Measurements from ENCODE around the gene GOSR2.

The GOSR2 gene

DNA sequence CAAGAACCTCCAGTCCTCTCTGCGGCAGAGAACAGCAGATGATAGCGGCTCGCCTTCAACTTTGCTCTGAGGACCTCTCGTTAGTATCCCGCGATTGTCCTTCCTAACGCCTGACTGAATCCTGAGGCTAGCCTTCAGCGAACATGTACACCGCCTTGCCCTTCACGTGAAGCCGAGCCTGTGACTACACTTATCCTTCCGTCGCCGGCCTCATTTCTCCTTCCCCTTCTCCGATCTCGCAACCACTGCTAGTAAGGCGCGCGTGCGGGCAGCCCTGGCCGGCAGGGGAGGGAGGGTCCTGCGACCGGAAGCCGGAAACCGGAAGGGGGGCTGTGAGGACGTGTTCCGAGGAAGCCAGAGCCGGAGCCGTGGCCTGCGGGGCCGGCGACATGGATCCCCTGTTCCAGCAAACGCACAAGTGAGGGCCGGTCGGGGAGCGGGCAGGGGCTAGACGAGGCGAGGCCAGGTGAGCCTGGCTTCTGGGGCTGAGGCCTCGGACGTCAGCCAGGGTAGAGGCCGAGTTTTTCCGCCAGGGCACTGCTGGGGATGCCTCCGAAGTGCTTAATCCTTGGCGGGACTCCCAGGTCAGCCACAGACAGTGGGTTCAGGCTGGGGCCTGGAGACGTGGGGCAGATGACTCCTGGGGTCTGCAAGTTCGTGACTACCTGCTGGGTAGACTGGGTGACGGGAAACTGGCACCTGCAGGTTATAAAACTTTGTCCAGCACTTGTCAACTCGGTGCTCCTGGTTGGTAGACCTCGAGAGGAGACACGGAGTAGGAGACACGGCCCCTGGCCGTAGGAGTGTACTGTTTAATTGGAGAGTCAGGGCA is at the start of gene GOSR2:
TSS of gene GOSR2 (plus strand) at position 357 of the 832 bp plus-strand sequence. CDS start at position 390, 33 bp downstream.
- DNase-seq (ENCODE audit: low read depth) = peak; percentile 90

- DNase-seq (ENCODE audit: low read depth) = no peak
Measured at GRCh38 chr17:46873941-46874645, 48.9 kb upstream of the GOSR2 start.

- DNase-seq (ENCODE audit: low read depth) = no peak
Measured at GRCh38 chr17:46874906-46875305, 48.1 kb upstream of the GOSR2 start.

DNA sequence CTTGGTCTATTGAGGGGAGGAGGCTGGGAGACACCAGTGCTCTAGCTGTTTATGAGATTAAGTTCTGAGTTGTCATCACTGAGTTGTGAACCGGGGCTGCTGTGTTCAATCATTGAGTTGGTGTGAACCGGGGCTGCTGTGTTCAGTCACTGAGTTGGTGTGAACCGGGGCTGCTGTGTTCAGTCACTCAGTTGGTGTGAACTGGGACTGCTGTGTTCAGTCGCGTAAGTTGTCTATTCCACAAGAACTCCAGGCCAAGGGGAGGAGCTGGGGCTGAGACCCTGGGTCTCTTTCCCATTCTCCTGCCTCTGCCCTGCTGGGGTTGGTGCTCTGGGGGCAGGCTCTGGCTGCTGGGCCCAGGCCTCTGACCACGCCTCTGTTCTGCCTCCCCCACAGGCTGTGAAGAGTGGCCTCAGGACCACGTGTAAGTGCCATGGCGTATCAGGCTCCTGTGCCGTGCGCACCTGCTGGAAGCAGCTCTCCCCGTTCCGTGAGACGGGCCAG is 47.1 kb upstream of the GOSR2 start:
- no peak for DNase-seq (ENCODE audit: low read depth)

DNA sequence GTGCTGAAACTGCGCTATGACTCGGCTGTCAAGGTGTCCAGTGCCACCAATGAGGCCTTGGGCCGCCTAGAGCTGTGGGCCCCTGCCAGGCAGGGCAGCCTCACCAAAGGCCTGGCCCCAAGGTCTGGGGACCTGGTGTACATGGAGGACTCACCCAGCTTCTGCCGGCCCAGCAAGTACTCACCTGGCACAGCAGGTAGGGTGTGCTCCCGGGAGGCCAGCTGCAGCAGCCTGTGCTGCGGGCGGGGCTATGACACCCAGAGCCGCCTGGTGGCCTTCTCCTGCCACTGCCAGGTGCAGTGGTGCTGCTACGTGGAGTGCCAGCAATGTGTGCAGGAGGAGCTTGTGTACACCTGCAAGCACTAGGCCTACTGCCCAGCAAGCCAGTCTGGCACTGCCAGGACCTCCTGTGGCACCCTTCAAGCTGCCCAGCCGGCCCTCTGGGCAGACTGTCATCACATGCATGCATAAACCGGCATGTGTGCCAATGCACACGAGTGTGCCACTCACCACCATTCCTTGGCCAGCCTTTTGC is 46.5 kb upstream of the GOSR2 start:
- DNase-seq (ENCODE audit: low read depth) = no peak

- DNase-seq (ENCODE audit: low read depth) = no peak
Measured at GRCh38 chr17:46876926-46877325, 46.0 kb upstream of the GOSR2 start.

GRCh38 chr17:46877466-46877865 is 45.5 kb upstream of the GOSR2 start:
- no peak for DNase-seq (ENCODE audit: low read depth)

- no peak for DNase-seq (ENCODE audit: low read depth)
Measured at GRCh38 chr17:46878055-46878454, 44.9 kb upstream of the GOSR2 start.

GRCh38 chr17:46879101-46879500 is 43.9 kb upstream of the GOSR2 start:
- DNase-seq (ENCODE audit: low read depth) = no peak

GRCh38 chr17:46881015-46881414 is 41.9 kb upstream of the GOSR2 start:
- no peak for DNase-seq (ENCODE audit: low read depth)

- no peak for DNase-seq (ENCODE audit: low read depth)
Measured at GRCh38 chr17:46882666-46883065, 40.3 kb upstream of the GOSR2 start.

DNA sequence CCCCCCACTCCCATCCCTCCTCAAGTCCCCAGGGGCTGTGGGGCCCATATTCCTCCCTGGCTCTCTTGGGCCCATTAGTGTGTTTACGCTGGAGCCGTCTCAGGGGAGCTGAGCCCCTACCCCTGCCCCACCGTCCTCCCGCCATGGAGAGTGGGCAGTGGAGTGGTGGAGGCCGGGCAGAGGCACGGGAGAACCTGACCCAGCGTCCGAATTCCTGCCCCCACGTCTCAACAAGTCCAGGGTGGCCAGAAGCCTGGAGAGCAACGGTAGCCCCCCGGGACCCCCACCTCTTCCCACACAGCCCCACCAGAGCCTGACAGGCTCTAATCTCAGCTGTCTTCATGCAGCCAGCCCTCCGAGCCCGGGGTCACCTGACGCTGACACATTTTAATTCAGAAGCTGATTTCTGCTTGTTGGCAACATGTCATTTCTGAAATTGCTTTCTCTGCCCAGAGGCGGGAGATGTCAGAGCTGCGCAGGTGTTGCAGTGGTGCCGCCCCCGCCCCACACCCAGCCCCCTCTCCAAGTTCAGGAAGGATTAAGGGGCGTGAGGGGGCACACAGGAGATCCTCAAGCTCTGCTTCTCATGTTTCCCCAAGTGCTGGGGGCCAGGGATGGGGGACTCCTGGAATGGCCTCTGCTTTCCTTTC is 39.0 kb upstream of the GOSR2 start:
- DNase-seq (ENCODE audit: low read depth) = no peak

GRCh38 chr17:46884552-46884951 is 38.4 kb upstream of the GOSR2 start:
- no peak for DNase-seq (ENCODE audit: low read depth)

GRCh38 chr17:46885415-46886309 is 37.3 kb upstream of the GOSR2 start:
- no peak for DNase-seq (ENCODE audit: low read depth)

DNA sequence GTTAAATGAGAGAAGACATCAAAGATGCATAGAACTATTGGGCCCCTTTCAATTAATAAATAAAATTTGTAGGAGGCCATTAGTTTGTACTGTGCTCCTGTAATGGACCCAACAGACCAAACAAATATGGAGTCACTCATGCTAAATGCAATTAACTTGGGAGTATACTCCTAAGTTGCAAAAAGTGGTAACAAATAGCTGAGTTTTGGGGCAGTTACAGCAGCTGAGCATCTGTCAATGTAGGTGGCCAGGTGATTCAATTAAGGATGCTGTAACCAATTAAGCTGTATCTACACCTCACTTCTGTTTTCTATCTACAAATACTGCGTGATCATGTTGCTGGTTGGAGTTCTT is 36.7 kb upstream of the GOSR2 start:
- no peak for DNase-seq (ENCODE audit: low read depth)

DNA sequence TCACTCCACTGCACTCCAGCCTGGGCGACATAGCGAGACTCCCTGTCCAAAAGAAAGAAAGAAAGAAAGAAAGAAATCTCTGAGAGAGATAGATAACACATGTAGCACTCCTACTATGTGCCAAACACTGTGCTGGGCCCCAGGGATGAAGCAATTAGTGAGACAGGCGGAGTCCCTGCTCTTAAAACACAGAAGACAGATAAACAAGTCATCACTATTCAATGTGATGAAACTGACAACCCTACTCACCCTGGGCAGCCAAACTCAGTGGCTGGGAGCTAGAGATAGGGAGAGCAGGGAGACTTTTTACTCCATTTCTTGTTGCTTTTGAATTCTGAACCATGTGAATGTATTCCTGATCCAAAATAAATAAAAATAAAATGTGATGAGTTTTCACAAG is 35.2 kb upstream of the GOSR2 start:
- no peak for DNase-seq (ENCODE audit: low read depth)

- DNase-seq (ENCODE audit: low read depth) = no peak
Measured at GRCh38 chr17:46888727-46889126, 34.2 kb upstream of the GOSR2 start.

- DNase-seq (ENCODE audit: low read depth) = no peak
Measured at GRCh38 chr17:46889519-46889918, 33.4 kb upstream of the GOSR2 start.

DNA sequence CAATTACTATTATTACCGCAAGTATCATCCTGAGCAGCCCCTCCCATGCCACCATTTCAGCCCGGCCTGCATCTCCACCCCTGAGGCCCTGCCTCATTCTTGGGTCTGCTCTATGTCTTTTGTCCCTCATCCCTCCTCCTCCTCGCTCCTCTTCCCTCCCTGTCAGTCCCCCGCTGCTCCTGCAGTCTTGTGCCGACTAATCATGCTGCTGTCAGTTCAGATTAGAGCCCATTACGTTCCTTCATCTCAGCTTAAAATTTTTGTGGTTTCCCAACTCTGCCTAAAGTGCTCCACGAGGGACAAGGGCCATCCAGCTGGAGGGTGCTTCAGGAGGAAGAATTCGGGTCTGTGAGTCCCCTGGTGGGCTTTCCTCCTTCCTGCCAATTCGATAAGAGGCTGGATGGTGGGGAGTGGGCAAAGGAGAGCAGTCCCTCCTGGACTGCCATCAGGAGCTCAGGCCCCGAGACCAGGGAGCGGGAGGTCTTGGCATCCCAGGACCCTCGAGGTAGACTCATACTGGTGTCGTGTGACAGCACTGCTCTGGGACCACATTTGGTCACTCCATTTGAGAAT is 32.9 kb upstream of the GOSR2 start:
- peak; percentile 40 for DNase-seq (ENCODE audit: low read depth)

GRCh38 chr17:46890638-46891037 is 32.3 kb upstream of the GOSR2 start:
- DNase-seq (ENCODE audit: low read depth) = no peak

- DNase-seq (ENCODE audit: low read depth) = no peak
Measured at GRCh38 chr17:46892192-46892703, 30.7 kb upstream of the GOSR2 start.
